Measurements from ENCODE around the gene PACS2.

DNA sequence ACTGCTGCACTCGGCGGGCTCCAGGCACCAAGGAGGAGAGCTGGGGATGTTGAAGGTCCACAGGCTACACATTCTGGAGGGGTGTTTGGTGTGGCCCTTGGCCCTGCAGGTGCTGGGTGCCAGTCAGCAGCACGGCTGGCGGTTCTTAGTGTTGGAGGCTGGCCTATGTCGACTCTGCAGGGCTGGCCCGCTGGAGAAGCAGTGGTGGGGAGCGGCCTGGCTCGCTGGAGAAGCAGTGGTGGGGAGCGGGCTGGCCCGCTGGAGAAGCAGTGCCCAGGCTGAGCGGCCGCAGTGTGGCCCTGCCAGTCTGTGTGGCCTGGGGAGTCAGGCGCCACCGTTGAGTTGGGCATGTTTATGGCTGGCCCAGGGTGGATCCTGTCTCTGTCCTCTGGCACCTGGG is 132.4 kb downstream of the PACS2 start:
- TF ChIP-seq, protein P1, sequence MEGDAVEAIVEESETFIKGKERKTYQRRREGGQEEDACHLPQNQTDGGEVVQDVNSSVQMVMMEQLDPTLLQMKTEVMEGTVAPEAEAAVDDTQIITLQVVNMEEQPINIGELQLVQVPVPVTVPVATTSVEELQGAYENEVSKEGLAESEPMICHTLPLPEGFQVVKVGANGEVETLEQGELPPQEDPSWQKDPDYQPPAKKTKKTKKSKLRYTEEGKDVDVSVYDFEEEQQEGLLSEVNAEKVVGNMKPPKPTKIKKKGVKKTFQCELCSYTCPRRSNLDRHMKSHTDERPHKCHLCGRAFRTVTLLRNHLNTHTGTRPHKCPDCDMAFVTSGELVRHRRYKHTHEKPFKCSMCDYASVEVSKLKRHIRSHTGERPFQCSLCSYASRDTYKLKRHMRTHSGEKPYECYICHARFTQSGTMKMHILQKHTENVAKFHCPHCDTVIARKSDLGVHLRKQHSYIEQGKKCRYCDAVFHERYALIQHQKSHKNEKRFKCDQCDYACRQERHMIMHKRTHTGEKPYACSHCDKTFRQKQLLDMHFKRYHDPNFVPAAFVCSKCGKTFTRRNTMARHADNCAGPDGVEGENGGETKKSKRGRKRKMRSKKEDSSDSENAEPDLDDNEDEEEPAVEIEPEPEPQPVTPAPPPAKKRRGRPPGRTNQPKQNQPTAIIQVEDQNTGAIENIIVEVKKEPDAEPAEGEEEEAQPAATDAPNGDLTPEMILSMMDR (IDR thresholded peaks at IDR 0.05) = no peak
- TF ChIP-seq POLR2AphosphoS5 (IDR thresholded peaks at IDR 0.05; ENCODE audit: low read depth, low read length) (no peak), SIN3A (IDR thresholded peaks at IDR 0.05; ENCODE audit: borderline replicate concordance, insufficient read depth, low read depth, low read length) (no peak)
- TF ChIP-seq, protein P2, sequence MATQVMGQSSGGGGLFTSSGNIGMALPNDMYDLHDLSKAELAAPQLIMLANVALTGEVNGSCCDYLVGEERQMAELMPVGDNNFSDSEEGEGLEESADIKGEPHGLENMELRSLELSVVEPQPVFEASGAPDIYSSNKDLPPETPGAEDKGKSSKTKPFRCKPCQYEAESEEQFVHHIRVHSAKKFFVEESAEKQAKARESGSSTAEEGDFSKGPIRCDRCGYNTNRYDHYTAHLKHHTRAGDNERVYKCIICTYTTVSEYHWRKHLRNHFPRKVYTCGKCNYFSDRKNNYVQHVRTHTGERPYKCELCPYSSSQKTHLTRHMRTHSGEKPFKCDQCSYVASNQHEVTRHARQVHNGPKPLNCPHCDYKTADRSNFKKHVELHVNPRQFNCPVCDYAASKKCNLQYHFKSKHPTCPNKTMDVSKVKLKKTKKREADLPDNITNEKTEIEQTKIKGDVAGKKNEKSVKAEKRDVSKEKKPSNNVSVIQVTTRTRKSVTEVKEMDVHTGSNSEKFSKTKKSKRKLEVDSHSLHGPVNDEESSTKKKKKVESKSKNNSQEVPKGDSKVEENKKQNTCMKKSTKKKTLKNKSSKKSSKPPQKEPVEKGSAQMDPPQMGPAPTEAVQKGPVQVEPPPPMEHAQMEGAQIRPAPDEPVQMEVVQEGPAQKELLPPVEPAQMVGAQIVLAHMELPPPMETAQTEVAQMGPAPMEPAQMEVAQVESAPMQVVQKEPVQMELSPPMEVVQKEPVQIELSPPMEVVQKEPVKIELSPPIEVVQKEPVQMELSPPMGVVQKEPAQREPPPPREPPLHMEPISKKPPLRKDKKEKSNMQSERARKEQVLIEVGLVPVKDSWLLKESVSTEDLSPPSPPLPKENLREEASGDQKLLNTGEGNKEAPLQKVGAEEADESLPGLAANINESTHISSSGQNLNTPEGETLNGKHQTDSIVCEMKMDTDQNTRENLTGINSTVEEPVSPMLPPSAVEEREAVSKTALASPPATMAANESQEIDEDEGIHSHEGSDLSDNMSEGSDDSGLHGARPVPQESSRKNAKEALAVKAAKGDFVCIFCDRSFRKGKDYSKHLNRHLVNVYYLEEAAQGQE (IDR thresholded peaks at IDR 0.05; ENCODE audit: insufficient read depth in 1 of 2, low read depth in 2 of 2, low read length in 1 of 2) = no peak
